Inflammatory macrophage (primary cell): ENCODE data around the gene ZBTB20.

Experiments used
- DNase-seq, 2 donors: peaks; one replicate each; pipeline ENCODE4 v3.0.0-alpha.2; 2020 to 2022

The ZBTB20 gene

GRCh38 chr3:114455432-114455831 lies 691.7 kb downstream of the ZBTB20 start:
- DNase-seq, result no peak

GRCh38 chr3:114454551-114455251 lies 692.4 kb downstream of the ZBTB20 start:
- no peak for DNase-seq

GRCh38 chr3:114453361-114453780 lies 693.7 kb downstream of the ZBTB20 start:
- DNase-seq, result no peak

- DNase-seq, result no peak
These were observed 694.2 kb downstream of the ZBTB20 start for GRCh38 chr3:114452937-114453336.

GRCh38 chr3:114452256-114452655 lies 694.8 kb downstream of the ZBTB20 start:
- DNase-seq, result no peak

- DNase-seq, result no peak
These were observed 695.5 kb downstream of the ZBTB20 start for GRCh38 chr3:114451561-114452018.

- DNase-seq, result no peak
These were observed 696.0 kb downstream of the ZBTB20 start for GRCh38 chr3:114451051-114451451.

GRCh38 chr3:114450008-114450596 lies 697.0 kb downstream of the ZBTB20 start:
- no peak for DNase-seq

- DNase-seq, result no peak
These were observed 697.6 kb downstream of the ZBTB20 start for GRCh38 chr3:114449271-114450007.

GRCh38 chr3:114447950-114448479 lies 699.1 kb downstream of the ZBTB20 start:
- DNase-seq, result no peak

- DNase-seq, result no peak
These were observed 699.5 kb downstream of the ZBTB20 start for GRCh38 chr3:114447545-114447944.

- no peak for DNase-seq
These were observed 700.5 kb downstream of the ZBTB20 start for GRCh38 chr3:114446600-114446999.

GRCh38 chr3:114445233-114445632 lies 701.9 kb downstream of the ZBTB20 start:
- DNase-seq, result no peak

GRCh38 chr3:114444216-114444615 lies 702.9 kb downstream of the ZBTB20 start:
- DNase-seq, result no peak

GRCh38 chr3:114442246-114442645 lies 704.8 kb downstream of the ZBTB20 start:
- no peak for DNase-seq

- no peak for DNase-seq
These were observed 705.7 kb downstream of the ZBTB20 start for GRCh38 chr3:114441386-114441785.

GRCh38 chr3:114440700-114441099 lies 706.4 kb downstream of the ZBTB20 start:
- no peak for DNase-seq

- no peak for DNase-seq
These were observed 707.8 kb downstream of the ZBTB20 start for GRCh38 chr3:114439284-114439683.

- DNase-seq, result no peak
These were observed 709.2 kb downstream of the ZBTB20 start for GRCh38 chr3:114437897-114438296.

GRCh38 chr3:114436182-114436581 lies 710.9 kb downstream of the ZBTB20 start:
- no peak for DNase-seq

- no peak for DNase-seq
These were observed 711.5 kb downstream of the ZBTB20 start for GRCh38 chr3:114435386-114436115.

GRCh38 chr3:114432310-114432709 lies 714.8 kb downstream of the ZBTB20 start:
- DNase-seq, result no peak
